NOMO-1 treated with dmso at 0.1 percent for 144 hours (cell line): ENCODE data around the gene RHOU.
A peak's percentile ranks its signal among the peaks of the same experiment; 100 is the strongest.

Experiments used
- DNase-seq: peaks from one replicate; lab custom pipeline; 2025; ENCODE audit not compliant: unreplicated experiment; lab: John Stamatoyannopoulos, UW

Gene RHOU

GRCh38 chr1:228782662-228783417 is 47.6 kb downstream of the RHOU start:
- no peak for DNase-seq

DNA sequence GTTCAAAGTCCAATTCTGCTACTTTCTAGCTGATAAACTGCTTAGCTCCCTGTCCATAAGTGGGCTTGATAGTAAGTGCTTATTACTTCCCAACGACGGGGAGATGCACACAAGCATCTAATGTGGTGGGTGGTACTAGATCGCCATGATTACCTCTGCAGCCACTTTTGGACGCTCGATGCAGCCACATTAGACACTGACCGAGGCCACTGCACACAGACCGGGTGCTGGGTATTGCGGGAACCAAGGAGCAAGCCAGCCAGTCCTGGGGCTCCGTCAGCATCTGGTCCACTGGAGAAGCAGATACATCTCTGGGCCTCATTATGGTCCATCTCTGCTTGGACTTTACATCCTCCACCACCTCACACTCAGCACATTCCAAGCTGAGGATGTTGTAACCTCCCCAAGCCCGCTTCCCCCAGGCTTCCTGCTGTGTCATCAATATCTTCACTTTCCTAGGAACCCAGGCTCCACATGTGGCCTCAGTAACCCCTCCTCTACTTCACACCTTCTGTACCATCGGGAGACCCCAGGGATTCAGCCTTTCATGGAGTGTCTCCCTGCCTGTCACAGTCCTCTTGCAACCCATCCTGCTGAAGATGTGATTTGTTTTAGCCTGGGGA is 48.2 kb downstream of the RHOU start:
- DNase-seq: no peak

DNA sequence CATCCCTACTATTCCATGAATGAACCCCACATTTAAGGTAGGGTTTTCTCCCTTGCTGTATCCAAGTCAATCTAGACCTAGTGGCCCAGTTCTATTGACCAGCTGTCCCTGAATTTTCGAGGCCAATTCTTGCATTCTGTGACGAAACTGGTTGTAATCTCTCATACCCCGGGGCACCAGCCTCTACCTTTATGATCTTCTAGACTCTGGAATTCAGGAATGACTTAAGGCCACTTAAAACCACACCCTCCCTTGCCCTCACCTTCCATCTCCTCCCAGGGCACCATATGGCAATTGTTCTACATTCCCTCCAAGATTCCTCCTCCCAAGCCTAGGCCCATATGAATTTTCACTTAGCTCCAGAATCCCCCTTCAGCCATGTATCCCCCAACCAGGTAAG is 48.9 kb downstream of the RHOU start:
- no peak for DNase-seq

DNA sequence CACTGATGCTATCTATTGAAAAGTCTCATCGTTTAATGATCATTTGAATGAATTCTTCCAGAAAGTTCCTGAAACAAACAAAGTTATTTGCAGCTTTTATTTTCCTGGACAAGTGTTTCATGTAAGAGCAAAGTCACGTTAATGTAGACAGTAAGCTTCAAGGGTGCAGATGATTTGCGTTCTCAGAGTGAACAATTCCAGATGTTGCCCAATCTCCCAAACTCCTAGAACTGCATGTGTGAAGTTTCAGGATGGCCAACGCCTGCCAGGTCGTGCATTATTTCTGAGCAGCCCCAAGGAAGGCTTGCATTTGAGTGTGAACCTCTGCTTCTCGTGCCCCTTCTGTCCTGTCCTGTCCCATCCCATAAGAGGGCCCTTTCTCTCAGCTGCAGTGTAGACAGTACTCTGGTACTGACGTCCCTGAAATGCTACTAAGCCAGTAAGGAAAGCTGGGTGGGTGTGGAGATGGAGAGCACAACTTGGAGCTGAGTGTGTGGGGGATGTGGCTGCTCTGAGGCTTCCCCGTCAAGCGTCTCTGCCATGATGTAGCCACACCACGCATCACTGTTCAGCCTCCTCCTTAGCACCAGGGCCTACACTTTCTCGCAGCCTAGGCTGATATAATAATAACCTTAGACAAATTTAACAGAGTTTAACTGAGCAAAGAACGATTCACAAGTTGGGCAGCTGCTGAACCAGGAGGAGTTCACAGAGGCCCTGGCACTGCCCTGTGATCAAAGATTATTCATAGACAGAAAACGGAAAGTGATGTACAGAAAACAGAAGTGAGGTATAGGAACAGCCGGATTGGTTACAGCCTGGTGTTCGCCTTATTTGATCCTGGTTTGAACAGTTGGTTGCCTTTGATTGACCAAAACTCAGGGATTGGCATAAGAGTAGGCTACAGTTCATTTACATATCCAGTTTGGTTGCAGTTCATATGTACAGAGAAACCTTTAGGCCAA is 50.4 kb downstream of the RHOU start:
- no peak for DNase-seq

GRCh38 chr1:228786361-228787129 is 51.3 kb downstream of the RHOU start:
- peak; percentile 16 for DNase-seq

GRCh38 chr1:228791791-228792190 is 56.5 kb downstream of the RHOU start:
- no peak for DNase-seq

DNA sequence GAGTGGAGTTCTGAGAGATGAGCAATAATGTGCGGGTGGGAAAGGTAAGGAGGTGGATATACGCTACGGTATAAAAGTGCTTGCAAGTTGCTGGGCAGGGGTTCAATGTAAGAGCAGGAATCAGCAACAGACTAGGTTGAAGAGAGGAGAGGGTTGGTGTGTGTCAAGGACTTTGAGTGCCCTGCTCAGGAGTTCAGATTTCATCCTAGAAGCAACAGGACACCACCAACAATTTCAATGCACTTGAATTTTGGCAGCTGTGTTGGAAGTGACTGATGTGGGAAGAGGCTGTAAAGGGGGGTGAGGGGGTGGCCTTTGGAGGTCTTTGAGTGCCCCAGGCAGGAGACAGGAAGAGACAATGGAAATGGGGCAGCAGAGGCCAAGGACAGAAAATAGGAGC is 57.3 kb downstream of the RHOU start:
- no peak for DNase-seq

DNA sequence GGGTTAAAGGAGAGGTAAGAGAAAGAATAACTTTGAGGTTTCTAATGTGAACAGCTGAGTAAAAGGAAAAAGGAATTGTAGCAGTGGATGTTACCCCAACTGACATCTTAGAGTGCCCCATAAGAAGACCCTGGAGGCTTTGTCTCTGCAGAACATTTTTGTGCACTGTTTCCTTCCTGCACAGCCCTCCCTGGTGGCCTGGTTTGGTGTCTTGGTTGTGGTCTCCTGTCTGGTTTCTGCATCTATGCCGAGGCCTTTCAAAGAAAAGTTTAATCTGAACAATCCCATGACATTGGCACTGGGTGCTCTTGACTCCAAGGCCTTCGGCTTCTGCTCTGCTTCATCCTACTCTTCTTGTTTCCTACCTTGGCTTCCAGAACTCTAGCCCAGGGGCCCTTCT is 57.8 kb downstream of the RHOU start:
- no peak for DNase-seq

GRCh38 chr1:228794173-228794572 is 58.9 kb downstream of the RHOU start:
- no peak for DNase-seq

DNA sequence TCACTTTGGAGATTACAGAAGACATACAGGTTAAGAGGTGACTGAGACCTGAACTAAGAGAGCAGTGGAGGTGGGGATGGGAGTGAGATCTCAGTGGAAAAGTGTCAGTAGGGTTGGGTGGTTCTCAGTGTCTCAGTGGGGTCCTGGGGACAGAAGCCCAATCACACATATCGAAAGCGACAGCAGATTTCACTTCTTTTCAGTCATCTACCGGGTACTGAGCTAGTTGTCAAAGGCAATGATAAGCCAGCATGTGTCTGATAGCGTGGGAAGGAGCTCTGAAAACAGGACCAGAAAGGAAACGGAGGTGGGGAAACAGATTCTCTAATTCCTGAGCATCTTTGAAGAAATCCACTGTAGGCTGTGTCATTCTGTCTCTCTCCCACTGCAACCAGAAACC is 59.5 kb downstream of the RHOU start:
- no peak for DNase-seq

- no peak for DNase-seq
Measured at GRCh38 chr1:228795596-228795995, 60.3 kb downstream of the RHOU start.
